Upper lobe of left lung (tissue), 4 donors: ENCODE results near the gene RBP3.

Experiments used
- CTCF ChIP-seq, 6 experiments: fragments of 450-650 bp in 4 of 6; fragments of 200-600 bp in 2 of 6; sonication (generic) in 2 of 6; IDR thresholded peaks; one replicate each; pipeline ENCODE4 v1.5.1; 2016 to 2019; ENCODE audit warnings: antibody characterized with exemption in 6 of 6
- EP300 ChIP-seq, 4 donors: sonication (generic); formaldehyde crosslinking; IDR thresholded peaks; one replicate each; pipeline ENCODE4 v1.5.1; 2017; ENCODE audit warnings: antibody characterized with exemption in 4 of 4, control low read depth in 2 of 4
- POLR2AphosphoS5 ChIP-seq, 2 donors: sonication (generic); formaldehyde crosslinking; IDR thresholded peaks; one replicate each; pipeline ENCODE4 v1.5.1; 2017; ENCODE audit warnings: antibody characterized with exemption in 2 of 2

DNA sequence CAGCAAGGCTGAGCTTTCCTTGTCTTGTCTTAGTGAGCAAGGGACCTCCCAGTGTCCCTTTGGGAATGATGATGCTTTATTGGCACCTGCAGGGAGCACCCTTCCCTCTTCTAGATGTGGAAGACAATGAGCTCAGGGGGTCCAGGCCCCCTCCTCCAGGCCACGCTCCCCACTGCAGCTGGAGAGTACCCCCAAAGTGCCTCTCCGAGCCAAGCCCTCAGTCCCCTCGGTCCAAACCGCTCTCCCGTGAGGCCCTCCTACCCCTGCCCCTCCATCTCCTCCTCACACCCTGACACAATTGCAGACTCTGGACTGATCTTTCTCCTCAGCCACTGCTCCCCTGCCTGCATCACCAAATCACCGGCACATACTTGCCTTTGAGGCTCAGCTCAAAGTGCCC is 16.7 kb downstream of the RBP3 start:
- no peak for TF ChIP-seq CTCF (IDR thresholded peaks at IDR 0.05)
- TF ChIP-seq POLR2AphosphoS5 (IDR thresholded peaks at IDR 0.05), result no peak
- TF ChIP-seq EP300 (IDR thresholded peaks at IDR 0.05), result no peak
